Measurements from ENCODE around the gene CHCHD1. TPM values are rescaled to one million over a fixed set of nuclear protein-coding genes. Genes with fewer than 3 reads are reported as not detected.
A peak's percentile ranks its signal among the peaks of the same experiment; 100 is the strongest.

The CHCHD1 gene
- total and polyA plus RNA-seq, 2 experiments from 2014 or later: 40.6 to 187 TPM

DNA sequence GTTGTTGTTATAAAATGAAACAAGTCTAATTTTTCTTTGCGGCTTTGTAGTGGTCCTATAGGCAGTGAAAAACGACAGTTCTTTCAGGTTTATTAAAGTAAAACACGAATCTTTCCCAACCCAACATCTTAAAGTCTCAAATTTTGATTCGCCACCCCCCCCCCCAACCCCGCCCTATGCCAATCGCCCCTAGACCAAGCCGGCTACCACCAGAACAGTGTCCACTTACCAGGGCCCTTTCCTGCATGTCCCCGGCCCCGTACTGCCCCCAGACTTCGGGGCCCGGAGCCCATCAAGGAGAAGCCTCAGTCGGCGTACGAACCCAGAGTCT is 335 bp upstream of the CHCHD1 start:
- Histone ChIP-seq H3K4me2 (peak overlapping the region; percentile 94), H3K79me2 (replicated peaks; ENCODE audit: insufficient read depth) (peaks cover 50% of the 10 kb centered on the region), H4K20me1 (replicated peaks; ENCODE audit: insufficient read depth) (peaks cover 13% of the 10 kb centered on the region), H3K36me3 (ENCODE audit: insufficient read depth) (peaks cover 10% of the 10 kb centered on the region; the same call in 1 of the 2 replicates), H3K9me2 (ENCODE audit: insufficient read depth) (no peaks in the 10 kb centered on the region), H2AFZ (peak overlapping the region; percentile 96), H3K4me3 (peak overlapping the region; percentile 98), H3K27me3 (ENCODE audit: insufficient read depth) (no peaks in the 10 kb centered on the region), H3K4me1 (ENCODE audit: insufficient read depth) (peaks cover 13% of the 10 kb centered on the region), H3K27ac (ENCODE audit: low read depth) (peak overlapping the region; percentile 87; the same call in 1 of the 2 replicates), H3F3A (replicated peaks; ENCODE audit: low read depth) (peaks cover 12% of the 10 kb centered on the region; the same call in 1 of the 2 replicates)
- H3K27ac Mint-ChIP-seq: peak overlapping the region; percentile 98
- ATAC-seq (peak; percentile 10; the same call in 2 of the 3 replicates), DNase-seq (ENCODE audit: low spot score) (no peak)
- H3K27me3 Mint-ChIP-seq (ENCODE audit: insufficient read depth, low read depth, poor library complexity): peaks cover 12% of the 10 kb centered on the region
- peak overlapping the region; percentile 95 for H3K4me3 Mint-ChIP-seq
- peaks cover 23% of the 10 kb centered on the region for H3K4me1 Mint-ChIP-seq
- TF ChIP-seq POLR2AphosphoS5 (IDR thresholded peaks at IDR 0.05; ENCODE audit: low read depth) (no peak), ZNF331 (CRISPR knock-in tag; IDR thresholded peaks at IDR 0.05; ENCODE audit: low read depth) (no peak), STAT1 (IDR thresholded peaks at IDR 0.05; ENCODE audit: unreplicated experiment) (no peak), EZH2phosphoT487 (IDR thresholded peaks at IDR 0.05; ENCODE audit: unreplicated experiment) (no peak)
- no peaks in the 10 kb centered on the region for H3K9me3 Mint-ChIP-seq
- peaks cover 25% of the 10 kb centered on the region for H3K36me3 Mint-ChIP-seq (ENCODE audit: low read depth)

DNA sequence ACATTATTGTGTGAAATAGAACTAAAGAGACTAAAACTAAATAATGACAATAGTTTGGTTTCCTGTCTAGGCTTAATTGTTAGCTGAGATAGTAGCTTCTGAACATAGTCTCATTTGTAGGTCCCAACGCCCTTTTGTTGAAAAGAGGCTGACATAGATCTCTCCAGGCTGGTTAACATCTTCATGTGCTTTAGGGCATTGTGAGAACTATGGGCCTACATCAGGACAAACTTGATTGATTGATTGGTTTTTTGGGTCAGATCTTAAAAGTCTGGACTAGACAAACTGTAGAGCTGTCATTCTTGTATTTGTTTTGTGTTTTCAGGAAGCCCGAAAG is 869 bp downstream of the CHCHD1 start:
- TF ChIP-seq, protein P1, sequence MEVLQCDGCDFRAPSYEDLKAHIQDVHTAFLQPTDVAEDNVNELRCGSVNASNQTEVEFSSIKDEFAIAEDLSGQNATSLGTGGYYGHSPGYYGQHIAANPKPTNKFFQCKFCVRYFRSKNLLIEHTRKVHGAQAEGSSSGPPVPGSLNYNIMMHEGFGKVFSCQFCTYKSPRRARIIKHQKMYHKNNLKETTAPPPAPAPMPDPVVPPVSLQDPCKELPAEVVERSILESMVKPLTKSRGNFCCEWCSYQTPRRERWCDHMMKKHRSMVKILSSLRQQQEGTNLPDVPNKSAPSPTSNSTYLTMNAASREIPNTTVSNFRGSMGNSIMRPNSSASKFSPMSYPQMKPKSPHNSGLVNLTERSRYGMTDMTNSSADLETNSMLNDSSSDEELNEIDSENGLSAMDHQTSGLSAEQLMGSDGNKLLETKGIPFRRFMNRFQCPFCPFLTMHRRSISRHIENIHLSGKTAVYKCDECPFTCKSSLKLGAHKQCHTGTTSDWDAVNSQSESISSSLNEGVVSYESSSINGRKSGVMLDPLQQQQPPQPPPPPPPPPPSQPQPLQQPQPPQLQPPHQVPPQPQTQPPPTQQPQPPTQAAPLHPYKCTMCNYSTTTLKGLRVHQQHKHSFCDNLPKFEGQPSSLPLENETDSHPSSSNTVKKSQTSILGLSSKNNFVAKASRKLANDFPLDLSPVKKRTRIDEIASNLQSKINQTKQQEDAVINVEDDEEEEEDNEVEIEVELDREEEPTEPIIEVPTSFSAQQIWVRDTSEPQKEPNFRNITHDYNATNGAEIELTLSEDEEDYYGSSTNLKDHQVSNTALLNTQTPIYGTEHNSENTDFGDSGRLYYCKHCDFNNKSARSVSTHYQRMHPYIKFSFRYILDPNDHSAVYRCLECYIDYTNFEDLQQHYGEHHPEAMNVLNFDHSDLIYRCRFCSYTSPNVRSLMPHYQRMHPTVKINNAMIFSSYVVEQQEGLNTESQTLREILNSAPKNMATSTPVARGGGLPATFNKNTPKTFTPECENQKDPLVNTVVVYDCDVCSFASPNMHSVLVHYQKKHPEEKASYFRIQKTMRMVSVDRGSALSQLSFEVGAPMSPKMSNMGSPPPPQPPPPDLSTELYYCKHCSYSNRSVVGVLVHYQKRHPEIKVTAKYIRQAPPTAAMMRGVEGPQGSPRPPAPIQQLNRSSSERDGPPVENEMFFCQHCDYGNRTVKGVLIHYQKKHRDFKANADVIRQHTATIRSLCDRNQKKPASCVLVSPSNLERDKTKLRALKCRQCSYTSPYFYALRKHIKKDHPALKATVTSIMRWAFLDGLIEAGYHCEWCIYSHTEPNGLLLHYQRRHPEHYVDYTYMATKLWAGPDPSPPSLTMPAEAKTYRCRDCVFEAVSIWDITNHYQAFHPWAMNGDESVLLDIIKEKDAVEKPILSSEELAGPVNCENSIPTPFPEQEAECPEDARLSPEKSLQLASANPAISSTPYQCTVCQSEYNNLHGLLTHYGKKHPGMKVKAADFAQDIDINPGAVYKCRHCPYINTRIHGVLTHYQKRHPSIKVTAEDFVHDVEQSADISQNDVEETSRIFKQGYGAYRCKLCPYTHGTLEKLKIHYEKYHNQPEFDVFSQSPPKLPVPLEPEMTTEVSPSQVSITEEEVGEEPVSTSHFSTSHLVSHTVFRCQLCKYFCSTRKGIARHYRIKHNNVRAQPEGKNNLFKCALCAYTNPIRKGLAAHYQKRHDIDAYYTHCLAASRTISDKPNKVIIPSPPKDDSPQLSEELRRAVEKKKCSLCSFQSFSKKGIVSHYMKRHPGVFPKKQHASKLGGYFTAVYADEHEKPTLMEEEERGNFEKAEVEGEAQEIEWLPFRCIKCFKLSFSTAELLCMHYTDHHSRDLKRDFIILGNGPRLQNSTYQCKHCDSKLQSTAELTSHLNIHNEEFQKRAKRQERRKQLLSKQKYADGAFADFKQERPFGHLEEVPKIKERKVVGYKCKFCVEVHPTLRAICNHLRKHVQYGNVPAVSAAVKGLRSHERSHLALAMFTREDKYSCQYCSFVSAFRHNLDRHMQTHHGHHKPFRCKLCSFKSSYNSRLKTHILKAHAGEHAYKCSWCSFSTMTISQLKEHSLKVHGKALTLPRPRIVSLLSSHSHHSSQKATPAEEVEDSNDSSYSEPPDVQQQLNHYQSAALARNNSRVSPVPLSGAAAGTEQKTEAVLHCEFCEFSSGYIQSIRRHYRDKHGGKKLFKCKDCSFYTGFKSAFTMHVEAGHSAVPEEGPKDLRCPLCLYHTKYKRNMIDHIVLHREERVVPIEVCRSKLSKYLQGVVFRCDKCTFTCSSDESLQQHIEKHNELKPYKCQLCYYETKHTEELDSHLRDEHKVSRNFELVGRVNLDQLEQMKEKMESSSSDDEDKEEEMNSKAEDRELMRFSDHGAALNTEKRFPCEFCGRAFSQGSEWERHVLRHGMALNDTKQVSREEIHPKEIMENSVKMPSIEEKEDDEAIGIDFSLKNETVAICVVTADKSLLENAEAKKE (CRISPR knock-in tag; IDR thresholded peaks at IDR 0.05): no peak
- TF ChIP-seq, protein P2, sequence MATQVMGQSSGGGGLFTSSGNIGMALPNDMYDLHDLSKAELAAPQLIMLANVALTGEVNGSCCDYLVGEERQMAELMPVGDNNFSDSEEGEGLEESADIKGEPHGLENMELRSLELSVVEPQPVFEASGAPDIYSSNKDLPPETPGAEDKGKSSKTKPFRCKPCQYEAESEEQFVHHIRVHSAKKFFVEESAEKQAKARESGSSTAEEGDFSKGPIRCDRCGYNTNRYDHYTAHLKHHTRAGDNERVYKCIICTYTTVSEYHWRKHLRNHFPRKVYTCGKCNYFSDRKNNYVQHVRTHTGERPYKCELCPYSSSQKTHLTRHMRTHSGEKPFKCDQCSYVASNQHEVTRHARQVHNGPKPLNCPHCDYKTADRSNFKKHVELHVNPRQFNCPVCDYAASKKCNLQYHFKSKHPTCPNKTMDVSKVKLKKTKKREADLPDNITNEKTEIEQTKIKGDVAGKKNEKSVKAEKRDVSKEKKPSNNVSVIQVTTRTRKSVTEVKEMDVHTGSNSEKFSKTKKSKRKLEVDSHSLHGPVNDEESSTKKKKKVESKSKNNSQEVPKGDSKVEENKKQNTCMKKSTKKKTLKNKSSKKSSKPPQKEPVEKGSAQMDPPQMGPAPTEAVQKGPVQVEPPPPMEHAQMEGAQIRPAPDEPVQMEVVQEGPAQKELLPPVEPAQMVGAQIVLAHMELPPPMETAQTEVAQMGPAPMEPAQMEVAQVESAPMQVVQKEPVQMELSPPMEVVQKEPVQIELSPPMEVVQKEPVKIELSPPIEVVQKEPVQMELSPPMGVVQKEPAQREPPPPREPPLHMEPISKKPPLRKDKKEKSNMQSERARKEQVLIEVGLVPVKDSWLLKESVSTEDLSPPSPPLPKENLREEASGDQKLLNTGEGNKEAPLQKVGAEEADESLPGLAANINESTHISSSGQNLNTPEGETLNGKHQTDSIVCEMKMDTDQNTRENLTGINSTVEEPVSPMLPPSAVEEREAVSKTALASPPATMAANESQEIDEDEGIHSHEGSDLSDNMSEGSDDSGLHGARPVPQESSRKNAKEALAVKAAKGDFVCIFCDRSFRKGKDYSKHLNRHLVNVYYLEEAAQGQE (IDR thresholded peaks at IDR 0.05; ENCODE audit: unreplicated experiment): no peak
- TF ChIP-seq ZNF114 (CRISPR knock-in tag; IDR thresholded peaks at IDR 0.05): no peak
- H3F3A ChIP-seq (replicated peaks; ENCODE audit: low read depth): peaks cover 13% of the 10 kb centered on the region; the same call in 1 of the 2 replicates
- Mint-ChIP-seq H3K27me3 (ENCODE audit: insufficient read depth, low read depth, poor library complexity) (peaks cover 14% of the 10 kb centered on the region), H3K27ac (peak overlapping the region; percentile 98; the same call in 1 of the 2 replicates), H3K9me3 (no peaks in the 10 kb centered on the region), H3K4me1 (peaks cover 27% of the 10 kb centered on the region), H3K4me3 (peak overlapping the region; percentile 95), H3K36me3 (ENCODE audit: low read depth) (peaks cover 17% of the 10 kb centered on the region; the same call in 2 of the 3 replicates)
- no peak overlapping the region for H2AFZ ChIP-seq
- H3K27me3 ChIP-seq (ENCODE audit: insufficient read depth): no peaks in the 10 kb centered on the region
- peaks cover 23% of the 10 kb centered on the region for H4K20me1 ChIP-seq (replicated peaks; ENCODE audit: insufficient read depth)
- peaks cover 59% of the 10 kb centered on the region for H3K79me2 ChIP-seq (replicated peaks; ENCODE audit: insufficient read depth)
- peak overlapping the region; percentile 94 for H3K4me2 ChIP-seq
- H3K27ac ChIP-seq (ENCODE audit: low read depth): no peak overlapping the region
- peaks cover 17% of the 10 kb centered on the region for H3K4me1 ChIP-seq (ENCODE audit: insufficient read depth)
- peak overlapping the region; percentile 98 for H3K4me3 ChIP-seq
- DNase-seq (ENCODE audit: low spot score): no peak
- ATAC-seq: no peak
- no peaks in the 10 kb centered on the region for H3K9me2 ChIP-seq (ENCODE audit: insufficient read depth)
- H3K36me3 ChIP-seq (ENCODE audit: insufficient read depth): peaks cover 8% of the 10 kb centered on the region; the same call in 1 of the 2 replicates
